ENCODE measurements around the gene BASP1.

The BASP1 gene

GRCh38 chr5:17288570-17288969 lies 71.1 kb downstream of the BASP1 start:
- no peak for TF ChIP-seq POU6F1 (CRISPR knock-in tag; IDR thresholded peaks at IDR 0.05; ENCODE audit: borderline replicate concordance, low read depth)
- no peak for TF ChIP-seq RARB (CRISPR knock-in tag; IDR thresholded peaks at IDR 0.05)
- no peak for TF ChIP-seq TOX (CRISPR knock-in tag; IDR thresholded peaks at IDR 0.05; ENCODE audit: borderline replicate concordance)
- no peak for TF ChIP-seq ZNF8 (CRISPR knock-in tag; IDR thresholded peaks at IDR 0.05)
- no peak for TF ChIP-seq TCF4 (CRISPR knock-in tag; IDR thresholded peaks at IDR 0.05; ENCODE audit: borderline replicate concordance)
- TF ChIP-seq ZFP30 (CRISPR knock-in tag; IDR thresholded peaks at IDR 0.05) = no peak
- no peak for TF ChIP-seq ZNF565 (CRISPR knock-in tag; conservative IDR thresholded peaks at IDR 0.05; ENCODE audit: low read depth)
- TF ChIP-seq PPARA (CRISPR knock-in tag; IDR thresholded peaks at IDR 0.05; ENCODE audit: borderline replicate concordance) = no peak
- TF ChIP-seq ISL1 (CRISPR knock-in tag; IDR thresholded peaks at IDR 0.05) = no peak
- TF ChIP-seq PATZ1 (CRISPR knock-in tag; IDR thresholded peaks at IDR 0.05; ENCODE audit: borderline replicate concordance) = no peak
- TF ChIP-seq ARNTL (CRISPR knock-in tag; IDR thresholded peaks at IDR 0.05; ENCODE audit: borderline replicate concordance, low read depth) = no peak
- no peak for TF ChIP-seq OSR1 (CRISPR knock-in tag; IDR thresholded peaks at IDR 0.05)
- no peak for TF ChIP-seq ZNF70 (CRISPR knock-in tag; IDR thresholded peaks at IDR 0.05)
- TF ChIP-seq ZC3H10 (CRISPR knock-in tag; IDR thresholded peaks at IDR 0.05) = no peak
- TF ChIP-seq ZFP3 (CRISPR knock-in tag; IDR thresholded peaks at IDR 0.05) = no peak
- TF ChIP-seq TSHZ2 (CRISPR knock-in tag; IDR thresholded peaks at IDR 0.05) = no peak

GRCh38 chr5:17289681-17290539 lies 72.5 kb downstream of the BASP1 start:
- no peak for ATAC-seq
- TF ChIP-seq TCF4 (CRISPR knock-in tag; IDR thresholded peaks at IDR 0.05; ENCODE audit: borderline replicate concordance) = no peak

More at GRCh38 chr5:17288570-17288969, 71.1 kb downstream of the BASP1 start:
- no peak for ATAC-seq

GRCh38 chr5:17290540-17290974 lies 73.1 kb downstream of the BASP1 start:
- ATAC-seq = no peak
- TF ChIP-seq ZC3H10 (CRISPR knock-in tag; IDR thresholded peaks at IDR 0.05) (no peak), PPARA (CRISPR knock-in tag; IDR thresholded peaks at IDR 0.05; ENCODE audit: borderline replicate concordance) (no peak), TCF4 (CRISPR knock-in tag; IDR thresholded peaks at IDR 0.05; ENCODE audit: borderline replicate concordance) (no peak), ZNF565 (CRISPR knock-in tag; conservative IDR thresholded peaks at IDR 0.05; ENCODE audit: low read depth) (no peak), SNAI2 (CRISPR knock-in tag; IDR thresholded peaks at IDR 0.05) (no peak), CREB5 (CRISPR knock-in tag; IDR thresholded peaks at IDR 0.05; ENCODE audit: low read depth) (no peak), BACH2 (CRISPR knock-in tag; IDR thresholded peaks at IDR 0.05; ENCODE audit: borderline replicate concordance) (no peak), RARB (CRISPR knock-in tag; IDR thresholded peaks at IDR 0.05) (no peak), CSRNP3 (CRISPR knock-in tag; IDR thresholded peaks at IDR 0.05) (no peak), OSR1 (CRISPR knock-in tag; IDR thresholded peaks at IDR 0.05) (no peak), CSDC2 (CRISPR knock-in tag; IDR thresholded peaks at IDR 0.05) (no peak), TSHZ2 (CRISPR knock-in tag; IDR thresholded peaks at IDR 0.05) (no peak), TOX (CRISPR knock-in tag; IDR thresholded peaks at IDR 0.05; ENCODE audit: borderline replicate concordance) (no peak), PATZ1 (CRISPR knock-in tag; IDR thresholded peaks at IDR 0.05; ENCODE audit: borderline replicate concordance) (no peak), GLIS3 (CRISPR knock-in tag; IDR thresholded peaks at IDR 0.05) (no peak)
